GM19372 (cell line): Measurements from ENCODE around the gene ENPEP.
"Not testable (repeated sequence)": the region's sequence is repeated elsewhere in the genome, so short reads cannot be mapped to it uniquely, and the experiment has no call there.

Experiments
- ATAC-seq: cut with Tn5 transposase; IDR thresholded peaks from one replicate; pipeline ENCODE4 v1.9.1; 2021; ENCODE audit warnings: mild to moderate bottlenecking, low read depth, moderate library complexity; ENCODE audit not compliant: unreplicated experiment

The ENPEP gene

DNA sequence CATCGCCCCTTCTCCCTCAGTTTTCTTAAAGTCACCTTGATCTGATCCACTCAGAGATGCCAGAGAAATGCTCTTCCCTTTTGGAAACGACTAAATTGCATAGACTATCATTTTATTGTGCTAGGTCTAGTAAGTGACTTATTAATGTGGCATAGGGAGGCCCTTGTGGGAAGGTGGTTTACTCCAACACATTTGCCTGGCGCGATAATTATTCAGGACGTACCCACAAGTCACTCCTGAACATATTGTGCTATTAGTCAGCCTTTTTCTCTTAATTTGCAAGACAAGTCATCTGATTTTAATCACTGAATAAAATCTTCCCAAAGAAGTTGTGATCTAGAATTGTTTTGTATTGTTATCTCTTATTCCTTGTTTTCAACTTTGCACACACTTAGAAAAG lies 7.6 kb downstream of the ENPEP start:
- ATAC-seq, result no peak

- ATAC-seq, result peak; percentile 99
Observed at GRCh38 chr4:110484029-110484428, 8.1 kb downstream of the ENPEP start.

DNA sequence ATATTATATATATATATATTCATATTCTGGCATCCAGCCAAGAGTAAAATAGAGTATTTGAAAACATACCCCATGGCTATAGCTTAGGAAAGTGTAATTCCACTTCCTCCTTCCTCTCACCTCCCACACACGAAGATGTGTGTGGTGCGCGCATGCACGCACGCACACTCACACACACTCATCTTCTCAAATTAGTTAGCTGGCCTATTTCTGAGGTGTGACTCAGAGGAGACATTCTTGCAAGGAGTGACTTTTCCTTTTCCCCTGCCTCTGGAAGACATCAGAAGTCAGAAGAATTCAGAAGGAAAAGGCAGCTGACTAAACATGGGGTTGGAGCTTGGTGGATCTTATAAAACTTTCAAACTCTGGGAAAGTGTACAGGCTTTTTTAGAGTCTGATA lies 8.8 kb downstream of the ENPEP start:
- ATAC-seq, result no peak

- no peak for ATAC-seq
Observed at GRCh38 chr4:110485452-110485851, 9.5 kb downstream of the ENPEP start.

DNA sequence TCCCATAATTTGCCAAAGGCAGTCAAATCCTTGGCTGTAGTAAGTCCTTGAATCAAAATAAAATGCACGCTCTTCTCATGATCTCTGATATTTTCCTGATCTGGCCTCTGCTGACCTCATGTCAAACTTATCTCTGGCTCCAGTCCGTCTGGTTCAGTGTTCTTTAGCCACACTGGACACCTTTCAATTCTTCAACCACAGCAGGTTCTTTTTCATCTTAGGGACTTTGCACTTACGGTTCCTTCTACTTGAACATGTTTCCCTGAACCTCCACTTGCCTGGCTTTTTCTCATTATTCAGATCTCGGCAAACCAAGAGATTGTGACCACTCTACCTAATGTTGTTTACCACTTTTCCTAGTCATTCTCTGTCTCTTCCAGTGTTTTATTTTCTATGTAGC lies 10.3 kb downstream of the ENPEP start:
- ATAC-seq, result no peak

GRCh38 chr4:110486850-110487249 lies 10.9 kb downstream of the ENPEP start:
- not testable (repeated sequence) for ATAC-seq

DNA sequence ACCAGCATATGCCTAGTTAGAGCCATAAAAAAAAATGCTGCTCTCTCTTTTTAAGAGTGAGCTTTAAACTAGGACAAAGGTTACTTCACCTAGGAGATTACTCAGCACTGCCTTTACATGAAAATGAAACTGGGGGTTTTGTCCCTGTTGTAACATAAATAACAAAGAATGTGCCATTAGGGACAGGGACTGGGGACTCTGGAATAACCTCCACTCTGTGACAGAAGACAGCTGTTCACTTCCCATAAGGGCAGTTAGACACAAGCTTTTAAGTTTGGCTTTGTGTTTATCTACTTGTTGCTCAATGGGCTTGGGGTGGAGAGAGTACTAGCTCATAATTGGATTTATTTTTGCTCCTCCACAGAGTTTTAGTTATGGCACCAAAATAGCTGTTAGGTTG lies 11.9 kb downstream of the ENPEP start:
- no peak for ATAC-seq

- no peak for ATAC-seq
Observed at GRCh38 chr4:110489901-110490508, 14.1 kb downstream of the ENPEP start.

GRCh38 chr4:110492522-110492921 lies 16.6 kb downstream of the ENPEP start:
- no peak for ATAC-seq

DNA sequence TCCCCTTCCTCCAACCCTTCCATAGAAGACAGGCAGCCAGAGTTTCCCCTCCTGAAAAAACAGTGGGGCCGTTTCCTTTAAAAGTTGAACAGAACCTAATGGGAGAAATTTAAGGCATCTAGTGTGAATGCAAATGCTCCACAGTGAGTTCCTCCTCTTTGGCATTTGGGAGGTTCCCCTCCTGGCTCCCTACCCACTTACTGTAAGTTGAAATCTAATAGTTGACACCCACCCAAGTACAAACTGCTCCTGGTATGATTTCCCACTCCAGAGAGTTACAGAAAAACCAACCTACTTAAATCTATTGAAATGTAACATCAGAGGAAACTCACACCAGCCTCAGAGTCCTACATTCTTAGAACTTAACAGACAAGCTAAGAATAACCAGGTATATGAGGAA lies 17.6 kb downstream of the ENPEP start:
- ATAC-seq, result no peak

DNA sequence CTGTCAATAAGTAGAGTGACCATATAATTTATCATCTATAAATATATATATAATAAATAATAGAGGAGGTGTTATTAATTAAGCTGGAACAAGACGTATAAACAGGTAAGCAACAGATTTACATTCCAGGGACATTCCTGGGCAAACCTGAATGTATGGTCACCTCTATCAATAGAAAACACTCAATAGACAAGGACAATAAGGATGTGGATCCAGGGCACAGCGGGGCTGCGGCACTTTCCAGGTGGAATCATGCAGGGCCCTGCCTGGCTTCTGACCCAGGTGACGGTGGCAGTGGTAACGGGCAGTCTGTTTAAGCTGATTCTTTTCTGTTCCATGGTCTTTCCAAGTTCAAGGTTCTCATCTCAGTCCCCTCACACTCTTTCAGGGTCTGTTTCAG lies 22.5 kb downstream of the ENPEP start:
- ATAC-seq, result no peak

DNA sequence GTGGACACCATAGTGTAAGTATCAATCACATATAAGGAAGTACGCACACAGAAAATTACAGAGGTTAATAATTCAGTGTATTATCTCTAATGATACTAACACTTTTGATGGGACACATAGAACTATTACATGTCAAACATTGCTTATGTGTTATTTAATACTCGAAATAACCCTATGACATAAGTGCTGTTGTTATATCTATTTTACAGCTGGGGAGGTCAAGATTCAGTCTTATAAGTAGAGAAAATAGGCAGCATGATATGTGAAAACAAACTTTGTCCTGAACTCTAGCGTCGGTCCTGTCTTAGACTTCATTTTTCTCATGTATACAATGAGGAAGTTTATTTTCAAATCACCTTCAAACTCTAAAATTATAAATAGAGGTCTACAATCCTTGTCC lies 23.2 kb downstream of the ENPEP start:
- ATAC-seq, result no peak

GRCh38 chr4:110501826-110502225 lies 25.9 kb downstream of the ENPEP start:
- no peak for ATAC-seq

GRCh38 chr4:110503270-110504083 lies 27.5 kb downstream of the ENPEP start:
- ATAC-seq, result peak; percentile 61

DNA sequence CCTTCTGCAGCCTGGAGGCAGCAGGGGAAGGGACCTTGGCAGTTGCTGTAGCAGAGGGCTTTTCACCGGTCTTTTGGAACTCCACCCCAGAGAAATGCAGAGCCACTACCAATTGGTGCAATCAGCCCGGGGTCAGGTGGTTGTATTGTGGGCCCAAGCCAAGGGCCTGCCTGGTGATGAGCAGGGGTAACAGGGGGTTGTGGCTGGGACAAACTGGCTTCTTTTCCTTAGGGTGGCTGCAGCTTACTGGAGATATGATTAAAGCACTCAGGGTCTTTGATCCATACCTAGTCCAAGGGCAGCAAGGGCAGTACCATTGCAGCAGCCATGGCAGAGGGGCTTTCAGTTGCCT lies 28.1 kb downstream of the ENPEP start:
- ATAC-seq, result no peak

- ATAC-seq, result no peak
Observed at GRCh38 chr4:110505440-110505839, 29.5 kb downstream of the ENPEP start.

GRCh38 chr4:110508827-110509710 lies 33.1 kb downstream of the ENPEP start:
- ATAC-seq, result no peak

DNA sequence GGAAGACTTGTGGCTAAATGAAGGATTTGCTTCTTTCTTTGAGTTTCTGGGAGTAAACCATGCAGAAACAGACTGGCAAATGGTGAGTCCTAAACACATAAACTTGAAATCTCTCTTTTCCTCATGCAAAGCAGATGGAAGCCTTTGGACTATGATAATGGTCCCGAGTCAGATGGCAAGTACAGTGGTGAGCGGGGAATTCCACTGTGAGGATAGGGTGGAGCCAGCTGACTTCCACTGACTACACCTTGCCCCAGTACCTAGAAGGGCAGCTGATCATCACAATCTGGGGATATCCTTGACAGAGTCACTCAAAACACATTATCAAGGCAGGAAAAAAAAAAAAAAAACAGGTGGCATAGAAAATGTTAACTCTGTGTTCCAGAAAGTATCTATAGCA lies 34.3 kb downstream of the ENPEP start:
- no peak for ATAC-seq

- no peak for ATAC-seq
Observed at GRCh38 chr4:110510955-110511544, 35.1 kb downstream of the ENPEP start.

GRCh38 chr4:110512901-110513300 lies 36.9 kb downstream of the ENPEP start:
- no peak for ATAC-seq

DNA sequence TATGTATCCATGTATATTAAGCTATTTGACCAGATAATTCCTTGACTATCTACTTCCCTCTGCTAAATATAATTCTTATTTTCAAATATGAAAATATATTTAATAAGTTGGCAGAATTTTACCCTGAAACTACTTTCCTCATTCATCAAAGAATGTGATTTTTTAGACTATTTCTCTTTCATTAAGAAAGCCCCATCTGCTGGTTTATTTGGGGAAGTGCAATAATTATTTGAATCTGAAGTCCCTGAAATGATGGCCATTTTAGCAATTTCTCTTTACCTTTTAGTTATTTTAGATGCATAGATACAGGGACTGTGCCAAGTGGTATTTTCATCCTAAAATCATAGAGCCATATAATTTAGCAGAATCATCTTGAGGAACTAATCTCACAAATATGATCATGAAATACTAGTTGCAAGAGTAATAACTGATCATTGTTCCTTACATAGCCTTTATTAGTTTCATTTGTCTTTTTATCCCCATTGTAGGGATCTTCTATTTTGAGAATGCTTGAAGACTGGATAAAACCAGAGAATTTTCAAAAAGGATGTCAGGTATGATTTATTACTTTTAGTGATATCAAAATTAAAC lies 39.0 kb downstream of the ENPEP start:
- ATAC-seq, result no peak
